ENCODE results near the gene FBXW7.

FBXW7 gene

DNA sequence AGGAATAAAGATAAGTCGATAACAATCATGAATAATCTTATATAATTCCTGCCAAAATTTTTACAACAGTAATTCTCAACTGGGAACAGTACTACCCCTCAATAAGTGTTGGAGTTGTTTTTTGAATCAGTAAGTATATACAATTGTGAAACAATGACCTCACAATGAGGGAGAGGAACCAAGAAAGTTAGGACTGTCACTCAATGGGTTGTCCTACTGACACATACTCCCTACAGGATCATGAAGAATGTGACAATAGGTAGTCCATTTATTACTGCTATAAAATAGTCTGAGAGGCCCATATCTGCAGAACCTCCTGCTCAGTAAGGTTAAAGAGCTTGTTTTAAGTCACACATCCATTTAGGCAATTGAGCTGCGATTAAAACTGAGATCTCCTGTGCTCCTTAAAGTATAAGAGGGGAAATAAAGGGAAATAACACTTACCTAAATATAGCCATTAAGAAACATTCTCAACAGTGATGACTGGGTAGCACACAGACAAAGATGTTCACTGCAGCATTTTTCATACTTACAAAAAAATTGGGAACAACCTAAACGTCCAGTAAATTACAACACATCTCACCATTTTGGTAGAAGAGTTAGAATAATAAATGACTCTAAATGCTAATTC is 26.2 kb downstream of the FBXW7 start:
- no peak for DNase-seq

DNA sequence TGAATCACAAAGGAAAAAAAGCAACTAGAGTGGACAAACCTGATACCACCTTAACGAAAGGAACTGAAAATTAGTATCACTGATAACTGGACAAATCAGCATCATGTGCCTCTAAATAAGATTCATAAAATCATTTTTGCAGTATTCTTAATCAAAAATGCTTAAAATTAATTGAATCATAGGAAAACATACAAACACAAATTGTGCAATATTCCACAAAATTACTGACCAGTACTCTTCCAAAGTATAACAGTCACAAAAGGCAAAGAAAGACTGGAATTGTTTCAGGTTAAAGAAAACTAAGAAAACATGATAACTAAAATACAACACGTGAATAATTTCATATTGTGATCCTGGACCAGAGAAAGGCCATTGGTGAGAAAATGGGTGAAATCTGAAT is 27.1 kb downstream of the FBXW7 start:
- DNase-seq = no peak

DNA sequence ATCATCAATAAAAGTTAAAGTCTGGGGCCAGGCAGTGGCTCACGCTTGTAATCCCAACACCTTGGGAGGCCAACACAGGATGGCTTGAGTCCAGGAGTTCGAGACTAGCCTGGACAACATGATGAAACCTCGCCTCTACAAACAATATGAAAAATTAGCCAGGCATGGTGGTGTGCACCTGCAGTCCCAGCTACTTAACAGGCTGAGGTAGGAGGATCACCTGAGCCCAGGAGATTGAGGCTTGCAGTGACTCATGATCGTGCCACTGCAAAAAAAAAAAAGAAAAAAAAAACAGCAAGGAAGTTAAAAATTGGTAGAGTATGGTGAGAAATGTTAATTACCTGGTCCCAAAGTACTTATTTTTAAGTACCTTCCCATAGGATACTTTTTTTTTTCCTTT is 27.5 kb downstream of the FBXW7 start:
- DNase-seq = no peak

DNA sequence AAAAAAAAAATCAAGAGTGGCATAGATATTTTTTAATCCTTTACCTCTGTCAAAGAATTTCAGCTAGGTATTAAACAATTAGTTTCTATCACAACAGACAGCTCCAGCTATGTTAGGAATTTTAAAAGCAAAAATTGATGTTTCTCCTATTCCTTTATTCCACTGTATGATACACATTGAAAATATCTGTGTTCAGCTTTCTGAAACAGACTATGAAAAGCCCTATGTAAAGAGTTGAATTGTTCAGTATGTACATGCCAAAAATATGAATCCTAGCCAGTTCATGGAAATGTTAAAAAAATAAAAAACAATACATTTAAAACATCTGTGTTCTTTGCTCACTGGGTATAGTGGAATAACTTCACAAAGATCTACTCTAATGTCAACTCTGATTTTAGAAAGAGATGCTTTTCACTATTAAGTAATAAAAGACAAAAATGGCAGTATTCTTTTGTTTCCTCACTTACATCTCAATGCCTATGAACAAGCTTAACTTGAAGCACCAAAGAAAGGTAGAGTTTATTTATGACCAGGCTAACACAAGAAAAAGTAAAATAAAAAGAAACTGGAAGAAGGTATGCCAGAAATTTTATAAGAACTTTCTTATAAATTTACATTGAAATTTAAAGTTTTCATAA is 32.1 kb downstream of the FBXW7 start:
- no peak for DNase-seq

DNA sequence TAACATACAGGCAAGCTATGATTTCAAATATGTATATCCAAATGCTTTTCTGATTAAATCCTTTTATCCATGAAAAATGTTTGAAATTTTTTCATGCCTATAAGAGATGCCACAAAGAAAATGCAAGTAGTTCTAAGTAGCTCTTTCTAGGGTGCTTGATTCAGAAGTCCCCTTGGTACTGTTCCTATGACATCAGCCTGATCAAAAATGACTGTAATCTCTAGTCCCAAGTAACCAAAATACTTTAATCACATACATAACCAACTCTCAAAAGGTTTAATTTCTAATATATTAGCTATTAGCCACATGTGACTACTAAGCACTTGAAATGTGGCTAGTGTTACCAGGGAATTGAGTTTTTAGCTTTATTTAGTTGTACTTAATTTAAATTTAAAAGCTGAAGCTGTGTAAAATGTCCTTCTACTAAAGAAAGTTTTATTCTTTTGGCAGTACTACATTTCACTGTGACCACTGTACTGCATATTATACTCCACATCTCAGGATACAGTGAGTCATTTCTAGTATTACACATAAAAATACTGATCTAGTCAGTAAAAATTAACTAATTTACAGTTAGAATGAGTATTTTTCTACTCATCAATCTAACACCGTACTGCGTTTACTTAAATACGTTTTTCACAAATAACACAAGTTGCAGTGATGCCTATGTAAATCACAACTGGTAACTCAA is 33.9 kb downstream of the FBXW7 start:
- no peak for DNase-seq

DNA sequence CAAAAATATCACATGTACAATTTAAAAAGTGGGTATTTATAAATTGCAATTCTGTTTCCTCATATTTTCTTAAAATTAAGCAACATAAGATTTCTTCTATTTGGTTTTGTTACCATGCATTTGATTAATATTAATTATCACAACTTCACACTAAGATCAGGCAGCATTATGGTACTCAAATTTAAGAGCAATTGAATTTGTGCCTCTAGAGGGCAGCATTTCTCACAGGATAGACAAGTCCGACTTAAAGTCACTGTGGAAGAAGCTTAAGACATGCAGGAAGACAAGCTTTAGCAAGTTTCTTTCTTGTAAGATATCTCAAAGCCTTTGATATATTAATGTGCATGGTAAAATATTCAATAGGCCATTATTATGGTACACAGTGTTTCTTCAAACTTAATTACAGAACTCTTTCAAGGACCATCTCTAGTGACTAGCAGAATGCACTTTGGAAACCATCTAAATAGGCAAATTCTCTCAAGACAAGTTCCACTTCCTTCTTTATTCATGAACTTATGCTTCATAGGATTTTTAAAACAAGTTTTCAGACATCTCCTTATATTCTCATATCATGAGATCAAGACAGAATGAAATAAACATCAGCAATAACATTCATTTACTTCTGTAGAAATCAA is 35.0 kb downstream of the FBXW7 start:
- peak; percentile 14 to 31 for DNase-seq

DNA sequence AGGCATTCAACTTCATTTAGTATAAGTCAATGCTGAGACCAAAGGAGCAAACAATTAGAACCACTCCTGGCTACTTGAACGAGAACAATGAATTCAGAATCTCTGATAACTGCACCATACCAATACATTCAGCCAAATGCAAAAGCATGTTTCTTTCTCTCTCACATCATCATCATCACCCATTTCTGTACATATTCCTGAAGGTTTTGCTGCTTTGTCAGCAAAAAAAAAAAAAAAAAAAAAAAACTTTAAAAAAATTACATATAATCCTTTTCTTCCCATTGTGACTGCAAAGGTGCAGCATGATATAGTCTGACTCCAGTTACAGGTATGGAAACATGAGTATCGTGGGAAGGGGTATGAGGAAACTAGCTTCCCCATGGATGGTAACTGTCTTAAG is 35.6 kb downstream of the FBXW7 start:
- DNase-seq = no peak

DNA sequence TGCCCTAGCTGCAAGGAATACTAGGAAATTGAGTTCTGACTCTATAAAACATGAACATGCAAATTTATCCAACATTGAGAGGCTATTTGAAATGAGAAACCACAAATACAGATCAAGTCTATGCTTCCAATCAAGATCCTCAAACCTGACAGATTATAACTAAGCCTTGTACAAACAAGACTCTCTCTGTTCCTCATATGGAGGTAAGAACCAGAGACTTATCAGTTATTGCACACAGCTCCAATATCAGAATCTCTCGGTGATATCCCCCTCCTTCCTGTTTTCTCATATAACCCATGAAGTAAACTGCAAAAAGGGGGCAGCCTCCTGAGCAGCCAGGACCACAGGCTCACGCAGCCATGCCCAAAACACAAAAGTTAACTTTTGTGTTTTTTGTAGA is 36.5 kb downstream of the FBXW7 start:
- no peak for DNase-seq

DNA sequence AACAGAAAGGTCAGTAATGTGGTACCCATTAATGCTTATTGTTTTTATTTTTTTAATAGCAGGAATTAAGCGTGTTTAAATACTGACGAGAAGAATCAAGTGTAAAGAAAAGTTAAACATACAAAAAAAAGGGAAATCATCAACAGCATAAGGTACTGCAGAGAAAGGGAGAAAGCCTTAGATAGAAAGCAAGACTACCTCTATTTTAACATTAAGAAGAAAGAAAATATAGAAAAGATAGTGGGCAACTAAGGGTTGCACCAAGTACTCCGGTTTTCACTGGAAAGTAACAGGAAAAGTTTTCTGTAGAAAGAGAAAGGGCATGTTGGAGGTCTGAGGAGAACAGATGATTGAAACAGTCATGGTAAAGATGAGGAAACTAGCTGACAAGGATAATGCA is 41.9 kb downstream of the FBXW7 start:
- DNase-seq = no peak

DNA sequence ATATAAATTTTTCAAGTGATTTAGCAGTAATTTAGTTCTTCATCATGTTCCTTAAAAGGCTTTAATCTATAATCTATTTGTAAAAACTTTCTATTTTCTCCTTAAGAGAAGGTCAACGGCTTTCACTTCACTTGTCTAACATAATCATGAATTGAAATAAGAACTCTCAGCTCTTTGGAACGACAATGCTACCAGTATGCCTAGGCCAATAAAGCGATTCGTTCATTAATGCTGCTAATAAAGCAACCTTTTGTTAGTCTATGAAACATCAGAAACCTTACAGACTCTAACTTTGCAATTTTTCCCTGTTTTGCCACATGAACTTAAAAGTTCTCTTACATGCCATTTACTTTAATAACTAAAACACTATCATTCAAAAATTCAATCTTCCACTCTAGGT is 47.6 kb downstream of the FBXW7 start:
- no peak for DNase-seq

DNA sequence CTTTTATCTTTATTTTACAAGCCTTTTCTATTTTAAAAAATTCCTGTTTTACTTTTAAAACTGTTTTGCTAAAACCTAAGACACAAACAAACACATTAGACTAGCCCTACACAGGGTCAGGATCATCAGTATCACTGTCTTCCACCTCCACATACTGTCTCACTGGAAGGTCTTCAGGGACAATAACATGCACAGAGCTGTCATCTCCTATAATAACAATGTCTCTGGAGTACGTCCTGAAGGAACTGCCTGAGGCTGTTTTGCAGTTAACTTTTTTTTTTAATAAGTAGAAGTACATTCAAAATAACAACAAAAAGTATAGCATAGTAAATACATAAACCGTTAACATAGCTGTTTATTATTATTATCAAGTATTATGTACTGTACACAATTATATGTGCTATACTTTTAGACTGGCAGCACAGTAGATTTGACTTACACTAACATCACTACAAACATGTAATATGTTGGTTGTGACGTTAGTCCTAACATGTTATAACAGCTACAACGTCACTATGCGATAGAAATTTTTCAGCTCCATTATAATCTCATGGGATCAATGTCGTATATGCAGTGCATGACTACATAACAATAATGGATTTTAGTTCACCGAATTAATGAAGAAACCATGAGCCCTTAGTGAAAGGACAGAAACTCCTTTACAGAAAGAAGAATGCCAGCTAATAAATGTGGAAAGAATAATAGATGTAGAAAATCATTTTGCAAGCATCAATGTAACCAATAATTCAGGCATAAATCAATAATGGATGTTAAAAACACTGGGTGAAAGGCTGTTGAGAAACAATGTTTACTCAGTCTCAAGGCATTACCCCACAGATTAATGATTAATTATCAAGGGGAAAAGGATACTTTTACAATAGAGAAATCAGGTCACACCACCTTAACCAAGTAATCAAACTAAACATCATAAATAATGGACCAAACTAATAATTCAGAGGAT is 49.2 kb downstream of the FBXW7 start:
- DNase-seq = no peak

DNA sequence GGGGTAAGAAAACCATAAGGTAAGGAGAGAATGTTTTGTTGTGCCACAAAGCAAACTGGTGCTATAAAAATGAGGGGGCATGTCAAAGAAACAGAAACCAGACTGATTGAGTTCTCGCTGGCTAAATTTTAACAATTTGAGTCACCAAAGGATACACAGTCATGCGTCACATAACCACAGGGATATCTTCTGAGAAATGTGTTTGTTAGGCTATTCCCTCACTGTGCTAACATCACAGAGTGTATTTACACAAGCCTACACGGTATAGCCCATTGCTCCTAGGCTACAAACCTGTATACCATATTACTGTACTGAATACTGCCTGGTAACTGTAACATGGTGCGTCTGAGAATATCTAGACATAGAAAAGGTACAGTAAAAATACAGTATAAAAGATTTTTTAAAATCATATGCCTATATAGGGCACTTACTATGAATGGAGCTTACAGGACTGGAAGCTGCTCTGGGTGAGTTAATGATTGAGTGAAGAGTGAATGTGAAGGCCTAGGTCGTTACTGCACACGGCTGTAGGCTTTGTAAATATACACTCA is 50.1 kb downstream of the FBXW7 start:
- DNase-seq = no peak

DNA sequence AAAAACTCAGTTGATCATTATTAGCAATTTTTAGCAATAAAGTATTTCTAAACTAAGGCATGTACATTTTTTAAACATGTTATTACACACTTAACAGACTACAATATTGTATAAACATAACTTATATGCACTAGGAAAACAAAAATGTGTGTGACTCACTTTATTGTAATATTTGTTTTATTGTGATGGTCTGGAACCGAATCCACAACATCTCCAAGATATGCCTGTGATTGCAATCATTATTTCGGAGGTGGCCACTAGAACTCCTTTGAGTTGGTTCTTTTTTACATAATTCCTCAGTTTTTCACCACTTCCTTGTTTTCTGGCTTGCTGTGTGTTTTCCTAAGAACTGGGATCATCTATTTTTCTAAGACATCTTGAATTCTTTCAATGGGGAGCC is 53.7 kb downstream of the FBXW7 start:
- no peak for DNase-seq

DNA sequence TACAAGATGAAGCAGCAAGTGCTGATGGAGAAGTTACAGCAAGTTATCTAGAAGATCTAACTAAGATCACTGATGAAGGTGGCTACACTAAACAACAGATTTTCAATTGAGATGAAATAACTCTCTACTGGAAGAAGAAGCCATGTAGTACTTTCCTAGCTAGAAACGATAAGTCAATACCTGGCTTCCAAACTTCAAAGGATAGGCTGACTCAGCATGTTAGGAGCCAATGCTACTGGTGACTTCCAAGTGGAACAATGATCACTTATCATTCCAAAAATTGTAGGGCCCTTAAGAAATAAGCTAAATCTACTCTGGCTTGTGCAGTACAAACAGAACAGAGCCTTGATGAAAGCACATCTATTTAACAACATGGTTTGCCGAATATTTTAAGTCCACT is 55.0 kb downstream of the FBXW7 start:
- no peak for DNase-seq

DNA sequence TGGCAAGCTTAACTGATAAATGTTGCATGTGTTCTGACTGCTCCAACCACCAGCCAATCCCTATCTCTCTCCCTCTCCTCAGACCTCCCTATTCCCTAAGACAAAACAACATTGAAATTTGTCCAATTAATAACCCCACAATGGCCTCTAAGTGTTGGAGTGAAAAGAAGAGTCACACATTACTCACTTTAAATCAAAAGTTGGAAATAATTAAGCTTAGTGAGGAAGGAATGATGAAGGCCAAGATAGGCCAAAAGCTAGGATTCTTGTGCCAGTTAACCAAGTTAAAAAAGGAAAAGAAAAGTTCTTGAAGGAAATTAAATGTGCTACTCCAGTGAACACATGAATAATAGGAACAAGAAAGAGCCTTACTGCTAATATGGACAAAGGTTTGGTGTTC is 55.6 kb downstream of the FBXW7 start:
- no peak for DNase-seq

DNA sequence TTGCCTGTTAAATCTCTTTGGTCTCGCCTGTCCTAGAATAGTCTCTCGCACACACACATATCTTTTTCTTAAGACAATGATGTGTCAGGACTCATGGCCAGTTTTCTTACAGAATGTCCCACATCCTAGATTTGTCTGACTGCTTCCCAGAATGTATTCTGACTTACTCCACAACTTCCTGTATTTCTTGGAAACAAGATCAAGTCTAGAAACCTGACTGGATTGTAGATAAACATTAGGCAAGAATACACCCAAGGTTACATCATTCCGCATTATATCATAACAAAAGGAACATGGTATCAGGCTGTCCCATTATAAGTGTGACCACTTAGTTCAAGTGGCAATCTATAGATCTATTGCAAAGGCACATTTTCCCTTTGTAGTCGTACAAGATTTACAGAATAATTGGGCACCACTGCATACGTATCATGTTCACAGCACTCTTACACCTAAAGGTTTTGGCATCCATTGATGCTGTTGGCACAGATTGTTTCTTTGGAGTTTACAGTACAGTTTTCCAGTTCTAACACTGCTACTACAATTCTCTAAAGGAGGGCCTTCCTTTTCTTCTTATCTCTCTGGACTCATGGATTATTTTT is 56.4 kb downstream of the FBXW7 start:
- DNase-seq = no peak

DNA sequence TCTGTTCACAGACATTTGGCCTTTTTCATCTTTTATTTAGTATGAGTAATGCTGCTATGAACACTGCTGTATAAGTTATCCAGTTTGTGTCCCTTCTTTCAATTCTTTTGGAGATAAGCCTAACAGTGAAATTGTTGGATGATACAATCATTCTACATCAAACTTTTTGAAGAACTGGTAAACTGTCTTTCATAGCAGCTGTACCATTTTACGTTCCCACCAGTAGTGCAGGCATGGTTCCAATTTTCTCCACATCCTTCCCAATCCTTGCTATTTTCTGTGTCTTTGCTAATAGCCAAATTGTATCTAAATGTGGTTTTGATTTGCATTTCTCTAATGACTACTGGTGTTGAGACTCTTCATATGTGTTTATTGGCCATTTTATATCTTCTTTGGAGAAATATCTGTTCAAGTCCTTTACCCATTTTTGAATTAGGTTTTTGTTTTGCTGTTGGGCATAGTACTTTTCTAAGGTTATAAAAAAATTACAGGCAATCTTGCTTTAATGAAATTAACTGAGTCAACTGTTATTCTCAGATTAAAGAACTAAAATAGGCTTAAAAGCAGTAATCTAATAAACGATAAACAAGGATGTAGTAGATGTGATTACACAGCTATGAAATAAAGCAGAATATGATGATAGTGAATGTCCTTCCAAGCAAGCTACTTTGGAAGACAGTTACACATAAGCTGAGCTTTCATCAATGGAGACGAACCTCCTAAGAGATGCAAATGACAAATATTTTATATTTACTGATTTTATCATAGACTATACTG is 57.2 kb downstream of the FBXW7 start:
- DNase-seq = no peak

DNA sequence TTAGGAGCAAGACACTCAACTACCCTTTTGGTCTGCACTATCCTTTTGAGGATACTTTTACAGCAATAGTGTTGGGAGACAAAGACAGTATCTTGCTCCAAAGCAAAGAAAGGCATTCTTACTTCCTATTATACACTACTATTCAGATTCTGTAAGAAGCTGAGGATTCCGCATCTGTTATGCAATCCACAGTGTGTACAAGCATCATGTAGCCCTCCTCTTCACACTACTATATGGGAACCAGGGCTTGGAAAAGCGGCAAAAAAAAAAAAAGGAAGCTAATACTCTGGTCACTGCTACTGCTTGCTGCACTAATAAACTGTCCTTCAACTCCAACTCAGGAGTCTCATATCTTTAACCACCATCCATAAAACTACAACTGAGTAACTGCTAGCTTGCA is 59.1 kb downstream of the FBXW7 start:
- DNase-seq = no peak

DNA sequence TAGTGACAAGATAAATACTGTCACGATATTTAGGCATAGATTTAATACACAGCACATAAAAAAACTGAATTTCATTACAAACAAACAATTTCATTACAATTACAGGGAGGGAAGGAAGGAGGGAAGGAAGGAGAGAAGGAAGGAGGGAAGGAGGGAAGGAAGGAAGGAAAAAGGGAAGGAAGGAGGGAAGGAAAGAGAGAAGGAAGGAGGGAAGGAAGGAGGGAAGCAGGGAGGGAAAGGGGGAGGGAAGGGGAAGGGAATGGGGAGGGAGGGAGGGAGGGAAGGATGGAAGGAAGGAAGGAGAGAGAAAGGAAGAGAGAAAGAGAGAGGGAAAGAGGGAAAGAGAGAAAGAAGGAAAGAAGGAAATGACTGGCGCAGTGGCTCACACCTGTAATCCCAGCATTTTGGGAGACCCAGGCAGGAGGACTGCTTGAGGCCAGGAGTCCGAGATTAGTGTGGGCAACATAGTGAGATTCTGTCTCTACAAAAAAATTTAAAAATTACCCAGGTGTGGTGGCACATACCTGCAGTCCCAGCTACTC is 64.6 kb downstream of the FBXW7 start:
- DNase-seq = no peak

DNA sequence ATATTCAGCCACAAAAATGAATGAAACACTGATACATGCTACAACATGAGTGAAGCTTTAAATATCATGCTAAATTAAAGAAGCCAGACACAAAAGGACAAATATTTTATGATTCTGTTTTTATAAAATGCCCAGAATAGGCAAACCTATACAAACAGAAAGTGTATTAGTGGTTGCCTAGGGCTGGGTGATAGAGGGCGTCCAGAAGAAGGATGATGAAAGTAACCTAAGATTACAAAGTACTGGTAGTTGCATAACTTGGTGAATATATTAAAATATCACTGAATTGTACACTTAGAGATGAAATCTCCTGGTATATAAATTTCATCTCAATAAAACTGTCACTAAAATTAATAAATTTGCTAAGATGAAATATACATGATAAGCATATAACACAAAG is 67.5 kb downstream of the FBXW7 start:
- DNase-seq = no peak

DNA sequence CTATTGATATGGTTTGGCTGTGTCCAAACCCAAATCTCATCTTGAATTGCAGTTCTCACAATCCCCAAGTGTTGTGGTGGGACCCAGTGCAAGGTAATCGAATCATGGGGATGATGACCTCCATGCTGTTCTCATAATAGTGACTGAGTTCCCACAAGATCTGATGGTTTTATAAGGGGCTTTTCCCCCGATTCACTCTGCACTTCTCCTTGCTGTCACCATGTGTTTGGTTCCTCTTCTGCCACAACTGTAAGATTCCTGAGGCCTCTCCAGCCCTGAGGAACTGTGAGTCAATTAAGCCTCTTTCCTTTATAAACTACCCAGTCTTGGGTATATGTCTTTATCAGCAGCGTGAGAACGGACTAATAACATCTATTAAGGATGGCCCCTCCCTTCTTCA is 68.8 kb downstream of the FBXW7 start:
- DNase-seq = no peak
